HepG2 (cell line): Measurements from ENCODE around the gene UAP1L1. TPM values are rescaled to one million over a fixed set of nuclear protein-coding genes. Genes with fewer than 3 reads are reported as not detected.
A peak's percentile ranks its signal among the peaks of the same experiment; 100 is the strongest.

ENCODE experiments used
- ATF7 ChIP-seq, 2 experiments: fragments of 450-650 bp in 1 of 2; sonication (generic) in 1 of 2; formaldehyde crosslinking in 1 of 2; IDR thresholded peaks; 2 replicates each; pipeline versions ENCODE4 v1.4.0 to v1.6.1; 2016 to 2020; ENCODE audit warnings: antibody characterized with exemption in 1 of 2, mild to moderate bottlenecking in 1 of 2, missing genetic modification reagents in 1 of 2
- E2F1 ChIP-seq: sonication (generic); formaldehyde crosslinking; IDR thresholded peaks from 2 replicates; pipeline ENCODE4 v1.5.0; 2020; ENCODE audit warnings: missing genetic modification reagents
- HNRNPLL ChIP-seq: fragments of 200-400 bp; formaldehyde crosslinking; IDR thresholded peaks from 2 replicates; pipeline ENCODE4 v1.6.1; 2017; ENCODE audit warnings: mild to moderate bottlenecking, low read depth, low read length; ENCODE audit not compliant: poor library complexity, severe bottlenecking
- NAIF1 ChIP-seq: sonication (generic); formaldehyde crosslinking; IDR thresholded peaks from 2 replicates; pipeline ENCODE4 v1.5.0; 2020; ENCODE audit warnings: mild to moderate bottlenecking, missing genetic modification reagents, borderline replicate concordance
- POLR2G ChIP-seq: fragments of 200-400 bp; formaldehyde crosslinking; IDR thresholded peaks from 2 replicates; pipeline ENCODE4 v1.6.1; 2018; ENCODE audit warnings: mild to moderate bottlenecking, low read depth, low read length, moderate library complexity
- SALL1 ChIP-seq: sonication (generic); formaldehyde crosslinking; IDR thresholded peaks from 2 replicates; pipeline ENCODE4 v1.8.0; 2022; ENCODE audit warnings: mild to moderate bottlenecking, missing genetic modification reagents
- TCF12 ChIP-seq, 2 experiments: fragments of 450-650 bp in 1 of 2; sonication (generic) in 1 of 2; formaldehyde crosslinking in 1 of 2; IDR thresholded peaks; 2 replicates each; pipeline versions ENCODE4 v1.6.1 to v1.8.0; 2017 to 2022; ENCODE audit warnings: antibody characterized with exemption in 1 of 2, mild to moderate bottlenecking in 1 of 2, missing genetic modification reagents in 1 of 2, moderate library complexity in 1 of 2
- TGIF2 ChIP-seq: IDR thresholded peaks from 2 replicates; pipeline ENCODE4 v1.6.1; 2016; ENCODE audit warnings: control low read depth, missing compliant biosample characterization
- TMF1 ChIP-seq: sonication (generic); formaldehyde crosslinking; IDR thresholded peaks from 2 replicates; pipeline ENCODE4 v1.8.1; 2022; ENCODE audit warnings: low read depth, missing genetic modification reagents
- ZNF282 ChIP-seq: fragments of 450-650 bp; IDR thresholded peaks from 2 replicates; pipeline ENCODE4 v1.6.1; 2018; ENCODE audit not compliant: partially characterized antibody
- ZNF329 ChIP-seq: sonication (generic); formaldehyde crosslinking; IDR thresholded peaks from 2 replicates; pipeline ENCODE4 v1.9.0; 2021; ENCODE audit warnings: low read depth, mild to moderate bottlenecking, missing genetic modification reagents
- ZNF451 ChIP-seq: sonication (generic); formaldehyde crosslinking; IDR thresholded peaks from 2 replicates; pipeline ENCODE4 v1.5.0; 2020; ENCODE audit warnings: mild to moderate bottlenecking, missing genetic modification reagents
- ZNF576 ChIP-seq: sonication (generic); formaldehyde crosslinking; IDR thresholded peaks from 2 replicates; pipeline ENCODE4 v1.4.0; 2020; ENCODE audit warnings: mild to moderate bottlenecking, missing genetic modification reagents
- ZNF792 ChIP-seq: IDR thresholded peaks from 2 replicates; pipeline ENCODE4 v1.6.1; 2016
- polyA plus RNA-seq, 8 experiments: library from polyadenylated mRNA; depleted of rRNA in 3 of 8; stranded (reverse) in 7 of 8; unstranded in 1 of 8; fragments of >200 nt; fragmentation: Illumina TruSeq in 4 of 8; extraction: Trizol in 4 of 8; gene quantifications; 2 replicates each; pipeline versions ENCODE4 v1.2.1 to v1.2.3, GENCODE V29; 2011 to 2016; ENCODE audit warnings: low read depth in 4 of 8, missing spikeins in 1 of 8, mixed read lengths in 1 of 8; ENCODE audit not compliant: insufficient read depth in 1 of 8
- total RNA-seq, 5 experiments: library from RNA; depleted of rRNA; stranded (reverse); fragments of >200 nt; fragmentation: Illumina TruSeq; extraction: Trizol; gene quantifications; 2 replicates each; pipeline ENCODE4 v1.2.3, GENCODE V29; 2016; ENCODE audit warnings: low read depth in 1 of 5
- TF ChIP-seq, protein P1 (sequence below): sonication (generic); formaldehyde crosslinking; conservative IDR thresholded peaks from 2 replicates; pipeline ENCODE4 v1.4.0; 2020; ENCODE audit warnings: missing genetic modification reagents
- TF ChIP-seq, protein P2 (sequence below): sonication (generic); formaldehyde crosslinking; IDR thresholded peaks from 2 replicates; pipeline ENCODE4 v1.4.0; 2020; ENCODE audit warnings: missing genetic modification reagents, borderline replicate concordance
- TF ChIP-seq, protein P3 (sequence below): sonication (generic); formaldehyde crosslinking; IDR thresholded peaks from 2 replicates; pipeline ENCODE4 v1.4.0; 2020; ENCODE audit warnings: missing genetic modification reagents, low read depth, mild to moderate bottlenecking, borderline replicate concordance
- TF ChIP-seq, protein P4 (sequence below): sonication (generic); formaldehyde crosslinking; conservative IDR thresholded peaks from 2 replicates; pipeline ENCODE4 v1.8.1; 2023; ENCODE audit warnings: missing genetic modification reagents

UAP1L1 gene
- total and polyA plus RNA-seq, 2 of the 13 experiments (the other 11 are each of a cell fraction or from before 2014, with no cell fraction given): 5.4 to 6.4 TPM

- TF ChIP-seq ATF7 (IDR thresholded peaks at IDR 0.05) (no peak), ATF7 (CRISPR knock-in tag; IDR thresholded peaks at IDR 0.05) (0 out of 2 replicates have a peak, but pooled peaks have one; percentile 39), NAIF1 (CRISPR knock-in tag) (peak; percentile 61; the same call in 1 of the 2 replicates), ZNF792 (CRISPR knock-in tag) (peak; percentile 65), ZNF576 (no peak), HNRNPLL (peak; percentile 65), E2F1 (CRISPR knock-in tag) (0 out of 2 replicates have a peak, but pooled peaks have one; percentile 35), POLR2G (peak; percentile 72), TCF12 (IDR thresholded peaks at IDR 0.05) (no peak), TCF12 (CRISPR knock-in tag; IDR thresholded peaks at IDR 0.05) (peak; percentile 66; the same call in 1 of the 2 replicates), ZNF282 (no peak), TMF1 (CRISPR knock-in tag) (peak; percentile 59; the same call in 1 of the 2 replicates), SALL1 (CRISPR knock-in tag) (0 out of 2 replicates have a peak, but pooled peaks have one; percentile 20), ZNF451 (peak; percentile 33; the same call in 1 of the 2 replicates), ZNF329 (CRISPR knock-in tag) (no peak), TGIF2 (CRISPR knock-in tag) (0 out of 2 replicates have a peak, but pooled peaks have one; percentile 20)
- TF ChIP-seq, protein P1, sequence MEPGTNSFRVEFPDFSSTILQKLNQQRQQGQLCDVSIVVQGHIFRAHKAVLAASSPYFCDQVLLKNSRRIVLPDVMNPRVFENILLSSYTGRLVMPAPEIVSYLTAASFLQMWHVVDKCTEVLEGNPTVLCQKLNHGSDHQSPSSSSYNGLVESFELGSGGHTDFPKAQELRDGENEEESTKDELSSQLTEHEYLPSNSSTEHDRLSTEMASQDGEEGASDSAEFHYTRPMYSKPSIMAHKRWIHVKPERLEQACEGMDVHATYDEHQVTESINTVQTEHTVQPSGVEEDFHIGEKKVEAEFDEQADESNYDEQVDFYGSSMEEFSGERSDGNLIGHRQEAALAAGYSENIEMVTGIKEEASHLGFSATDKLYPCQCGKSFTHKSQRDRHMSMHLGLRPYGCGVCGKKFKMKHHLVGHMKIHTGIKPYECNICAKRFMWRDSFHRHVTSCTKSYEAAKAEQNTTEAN (CRISPR knock-in tag): peak; percentile 42; the same call in 1 of the 2 replicates
- TF ChIP-seq, protein P2, sequence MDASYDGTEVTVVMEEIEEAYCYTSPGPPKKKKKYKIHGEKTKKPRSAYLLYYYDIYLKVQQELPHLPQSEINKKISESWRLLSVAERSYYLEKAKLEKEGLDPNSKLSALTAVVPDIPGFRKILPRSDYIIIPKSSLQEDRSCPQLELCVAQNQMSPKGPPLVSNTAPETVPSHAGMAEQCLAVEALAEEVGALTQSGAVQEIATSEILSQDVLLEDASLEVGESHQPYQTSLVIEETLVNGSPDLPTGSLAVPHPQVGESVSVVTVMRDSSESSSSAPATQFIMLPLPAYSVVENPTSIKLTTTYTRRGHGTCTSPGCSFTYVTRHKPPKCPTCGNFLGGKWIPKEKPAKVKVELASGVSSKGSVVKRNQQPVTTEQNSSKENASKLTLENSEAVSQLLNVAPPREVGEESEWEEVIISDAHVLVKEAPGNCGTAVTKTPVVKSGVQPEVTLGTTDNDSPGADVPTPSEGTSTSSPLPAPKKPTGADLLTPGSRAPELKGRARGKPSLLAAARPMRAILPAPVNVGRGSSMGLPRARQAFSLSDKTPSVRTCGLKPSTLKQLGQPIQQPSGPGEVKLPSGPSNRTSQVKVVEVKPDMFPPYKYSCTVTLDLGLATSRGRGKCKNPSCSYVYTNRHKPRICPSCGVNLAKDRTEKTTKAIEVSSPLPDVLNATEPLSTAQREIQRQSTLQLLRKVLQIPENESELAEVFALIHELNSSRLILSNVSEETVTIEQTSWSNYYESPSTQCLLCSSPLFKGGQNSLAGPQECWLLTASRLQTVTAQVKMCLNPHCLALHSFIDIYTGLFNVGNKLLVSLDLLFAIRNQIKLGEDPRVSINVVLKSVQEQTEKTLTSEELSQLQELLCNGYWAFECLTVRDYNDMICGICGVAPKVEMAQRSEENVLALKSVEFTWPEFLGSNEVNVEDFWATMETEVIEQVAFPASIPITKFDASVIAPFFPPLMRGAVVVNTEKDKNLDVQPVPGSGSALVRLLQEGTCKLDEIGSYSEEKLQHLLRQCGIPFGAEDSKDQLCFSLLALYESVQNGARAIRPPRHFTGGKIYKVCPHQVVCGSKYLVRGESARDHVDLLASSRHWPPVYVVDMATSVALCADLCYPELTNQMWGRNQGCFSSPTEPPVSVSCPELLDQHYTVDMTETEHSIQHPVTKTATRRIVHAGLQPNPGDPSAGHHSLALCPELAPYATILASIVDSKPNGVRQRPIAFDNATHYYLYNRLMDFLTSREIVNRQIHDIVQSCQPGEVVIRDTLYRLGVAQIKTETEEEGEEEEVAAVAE (CRISPR knock-in tag): 0 out of 2 replicates have a peak, but pooled peaks have one; percentile 40
- TF ChIP-seq, protein P3, sequence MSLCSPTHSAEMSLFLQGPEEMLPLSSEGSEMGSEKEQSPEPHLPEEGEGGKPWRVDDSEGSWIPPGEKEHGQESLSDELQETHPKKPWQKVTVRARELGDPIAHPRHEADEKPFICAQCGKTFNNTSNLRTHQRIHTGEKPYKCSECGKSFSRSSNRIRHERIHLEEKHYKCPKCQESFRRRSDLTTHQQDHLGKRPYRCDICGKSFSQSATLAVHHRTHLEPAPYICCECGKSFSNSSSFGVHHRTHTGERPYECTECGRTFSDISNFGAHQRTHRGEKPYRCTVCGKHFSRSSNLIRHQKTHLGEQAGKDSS (CRISPR knock-in tag): no peak
- TF ChIP-seq, protein P4, sequence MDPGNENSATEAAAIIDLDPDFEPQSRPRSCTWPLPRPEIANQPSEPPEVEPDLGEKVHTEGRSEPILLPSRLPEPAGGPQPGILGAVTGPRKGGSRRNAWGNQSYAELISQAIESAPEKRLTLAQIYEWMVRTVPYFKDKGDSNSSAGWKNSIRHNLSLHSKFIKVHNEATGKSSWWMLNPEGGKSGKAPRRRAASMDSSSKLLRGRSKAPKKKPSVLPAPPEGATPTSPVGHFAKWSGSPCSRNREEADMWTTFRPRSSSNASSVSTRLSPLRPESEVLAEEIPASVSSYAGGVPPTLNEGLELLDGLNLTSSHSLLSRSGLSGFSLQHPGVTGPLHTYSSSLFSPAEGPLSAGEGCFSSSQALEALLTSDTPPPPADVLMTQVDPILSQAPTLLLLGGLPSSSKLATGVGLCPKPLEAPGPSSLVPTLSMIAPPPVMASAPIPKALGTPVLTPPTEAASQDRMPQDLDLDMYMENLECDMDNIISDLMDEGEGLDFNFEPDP (CRISPR knock-in tag): no peak
These were observed 7.0 kb upstream of the UAP1L1 start, which contains the start of gene SAPCD2 (continued) for GRCh38 chr9:137070201-137070905.
